ENCODE measurements around the gene PUM2.

- TF ChIP-seq CTCF (IDR thresholded peaks at IDR 0.05; ENCODE audit: low read depth, low read length) (no peak), EZH2phosphoT487 (IDR thresholded peaks at IDR 0.05; ENCODE audit: low read depth) (no peak)
These were observed 32.5 kb upstream of the PUM2 start for GRCh38 chr2:20382965-20383810.

Measured in OCI-LY3 (cell line).